Measurements from ENCODE around the gene XRCC6.
A peak's percentile ranks its signal among the peaks of the same experiment; 100 is the strongest.
"Not testable (repeated sequence)": the region's sequence is repeated elsewhere in the genome, so short reads cannot be mapped to it uniquely, and the experiment has no call there.

The XRCC6 gene

GRCh38 chr22:41621099-41621910 lies at the start of gene XRCC6:
TSS of gene XRCC6 (plus strand) at chr22:41621295. CDS start at chr22:41622005, 710 bp downstream.
- peak; percentile 100 for DNase-seq

GRCh38 chr22:41571786-41572185 lies 49.3 kb upstream of the XRCC6 start:
- no peak for DNase-seq

GRCh38 chr22:41572305-41572704 lies 48.8 kb upstream of the XRCC6 start:
- DNase-seq: not testable (repeated sequence)

GRCh38 chr22:41573677-41574076 lies 47.4 kb upstream of the XRCC6 start:
- DNase-seq: no peak

- no peak for DNase-seq
Measured at GRCh38 chr22:41574847-41575381, 46.2 kb upstream of the XRCC6 start.

GRCh38 chr22:41575533-41575932 lies 45.6 kb upstream of the XRCC6 start:
- DNase-seq: no peak

GRCh38 chr22:41576877-41577276 lies 44.2 kb upstream of the XRCC6 start:
- DNase-seq: peak; percentile 12

GRCh38 chr22:41578114-41578513 lies 43.0 kb upstream of the XRCC6 start:
- DNase-seq: no peak

GRCh38 chr22:41578818-41579217 lies 42.3 kb upstream of the XRCC6 start:
- DNase-seq: no peak

- DNase-seq: no peak
Measured at GRCh38 chr22:41579297-41579996, 41.6 kb upstream of the XRCC6 start.

GRCh38 chr22:41579997-41580355 lies 41.1 kb upstream of the XRCC6 start:
- DNase-seq: no peak

GRCh38 chr22:41582694-41583093 lies 38.4 kb upstream of the XRCC6 start:
- no peak for DNase-seq

GRCh38 chr22:41584881-41585280 lies 36.2 kb upstream of the XRCC6 start:
- no peak for DNase-seq

- no peak for DNase-seq
Measured at GRCh38 chr22:41585898-41586297, 35.2 kb upstream of the XRCC6 start.

GRCh38 chr22:41587347-41587723 lies 33.8 kb upstream of the XRCC6 start:
- no peak for DNase-seq

- peak; percentile 100 for DNase-seq
Measured at GRCh38 chr22:41589391-41590241, 31.5 kb upstream of the XRCC6 start, which contains the start of gene PMM1. TSS of gene PMM1 (minus strand) at chr22:41589840. CDS start at chr22:41589805, 35 bp downstream.

- DNase-seq: not testable (repeated sequence)
Measured at GRCh38 chr22:41593336-41593960, 27.6 kb upstream of the XRCC6 start.

GRCh38 chr22:41595703-41596102 lies 25.4 kb upstream of the XRCC6 start:
- no peak for DNase-seq

GRCh38 chr22:41596776-41597634 lies 24.1 kb upstream of the XRCC6 start:
- peak; percentile 26 for DNase-seq

GRCh38 chr22:41597635-41597953 lies 23.5 kb upstream of the XRCC6 start:
- DNase-seq: no peak

- no peak for DNase-seq
Measured at GRCh38 chr22:41598081-41598480, 23.0 kb upstream of the XRCC6 start.
